Activated T-cell treated with anti-CD3 and anti-CD28 coated beads for 1 hour (primary cell): ENCODE data around the gene SEL1L3.
"Not testable (repeated sequence)": the region's sequence is repeated elsewhere in the genome, so short reads cannot be mapped to it uniquely, and the experiment has no call there.

Experiments used
- DNase-seq: peaks from one replicate; pipeline ENCODE4 v3.0.0-alpha.2; 2020; ENCODE audit warnings: low read depth

Gene SEL1L3

DNA sequence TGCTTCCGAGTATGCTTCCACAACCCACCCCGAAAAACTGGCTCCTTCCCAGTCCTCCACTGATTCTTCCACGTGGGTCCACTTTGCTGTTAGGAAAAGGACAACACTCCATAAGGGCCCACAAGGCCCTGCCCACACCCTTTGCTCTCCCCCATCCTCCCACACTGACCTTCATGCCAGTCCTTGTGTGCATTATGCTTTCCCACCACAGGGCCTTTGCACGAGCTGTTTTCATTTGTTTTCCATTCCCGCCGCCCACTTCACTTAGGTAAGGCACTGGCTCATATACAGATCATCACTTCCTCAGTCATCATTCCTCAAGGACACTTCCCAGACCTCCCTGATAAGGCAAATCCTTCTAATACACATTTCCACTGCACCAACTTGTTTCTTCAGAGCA, 16.8 kb upstream of the SEL1L3 start:
- no peak for DNase-seq

DNA sequence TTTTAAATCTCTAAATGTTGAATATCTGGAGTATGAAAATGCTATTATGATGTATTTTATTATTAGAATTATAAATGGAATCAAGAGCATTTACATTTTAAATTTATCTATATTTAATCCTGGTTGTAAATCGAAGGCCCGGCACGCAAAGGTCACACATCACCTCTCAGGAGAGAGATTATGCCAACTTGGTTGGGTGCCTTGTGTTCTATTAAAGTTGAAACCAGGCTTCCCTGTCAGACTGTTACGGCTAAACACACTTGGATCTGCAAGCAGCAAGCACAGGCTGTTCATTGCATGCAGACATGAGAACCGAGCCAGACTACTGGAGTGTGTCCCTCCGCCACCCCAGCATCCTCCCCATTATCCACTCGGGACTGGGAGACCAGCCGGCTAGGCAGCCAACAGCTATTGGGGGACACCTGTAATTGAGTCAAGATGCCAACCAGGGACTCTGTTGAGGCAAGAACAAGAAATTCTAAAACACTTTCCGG, 16.4 kb upstream of the SEL1L3 start:
- DNase-seq, result no peak

DNA sequence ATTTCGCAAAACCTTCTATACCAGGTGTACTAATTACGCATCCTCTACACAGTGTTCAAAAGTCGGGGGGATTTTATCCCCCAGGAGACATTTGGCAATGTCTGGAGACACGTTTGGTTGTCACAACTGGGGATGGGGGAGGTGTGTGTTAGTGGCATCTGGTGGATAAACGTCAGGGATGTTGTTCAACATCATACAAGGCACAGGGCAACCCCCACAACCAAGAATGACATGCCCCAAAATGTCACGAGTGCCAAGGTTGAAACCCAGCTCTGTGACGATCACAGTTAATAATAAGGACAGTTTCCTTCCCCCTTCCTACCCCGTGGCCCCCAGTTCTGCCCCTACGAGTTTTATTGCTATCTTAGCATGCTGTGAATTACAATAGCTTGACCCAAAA, 15.9 kb upstream of the SEL1L3 start:
- no peak for DNase-seq

DNA sequence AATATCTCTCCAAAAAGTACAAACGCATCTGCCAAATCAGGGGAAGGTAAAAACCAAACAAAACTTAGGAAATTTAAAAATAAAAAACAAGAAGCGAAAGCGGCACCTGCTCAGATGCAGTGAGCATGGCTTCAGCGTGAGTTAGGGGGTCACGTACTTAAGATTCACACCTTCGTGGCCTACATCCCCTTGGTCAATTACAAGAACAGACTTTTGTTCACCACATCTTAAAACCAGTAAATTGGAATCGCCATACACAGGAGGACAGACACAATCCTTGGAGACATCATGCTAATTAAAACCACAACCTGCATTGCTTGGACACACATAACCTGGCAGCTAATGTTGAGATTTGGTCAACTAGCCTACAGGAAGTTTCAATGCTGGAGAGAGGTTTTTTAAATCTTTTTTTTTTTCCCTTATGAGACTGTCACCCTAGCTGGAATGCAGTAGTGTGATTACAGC, 12.5 kb upstream of the SEL1L3 start:
- DNase-seq, result no peak

DNA sequence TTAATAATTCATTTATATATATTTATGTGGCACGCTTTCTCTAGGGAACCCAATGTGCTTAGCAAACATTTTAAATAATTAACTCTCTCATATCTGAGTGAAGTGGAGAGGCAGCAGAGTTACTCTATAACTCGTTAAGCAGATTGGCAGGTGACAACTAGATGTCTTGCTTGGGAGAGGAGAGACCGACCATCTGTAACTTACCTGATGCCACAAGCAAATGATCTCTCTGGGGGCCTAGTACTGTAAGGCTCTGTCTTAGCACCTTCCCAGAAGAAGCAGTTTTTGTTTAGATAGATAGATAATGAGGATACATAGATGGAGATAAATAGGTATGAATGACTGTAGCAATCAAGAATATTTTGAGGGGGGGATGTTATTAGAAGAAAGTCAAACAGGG, 11.9 kb upstream of the SEL1L3 start:
- no peak for DNase-seq

DNA sequence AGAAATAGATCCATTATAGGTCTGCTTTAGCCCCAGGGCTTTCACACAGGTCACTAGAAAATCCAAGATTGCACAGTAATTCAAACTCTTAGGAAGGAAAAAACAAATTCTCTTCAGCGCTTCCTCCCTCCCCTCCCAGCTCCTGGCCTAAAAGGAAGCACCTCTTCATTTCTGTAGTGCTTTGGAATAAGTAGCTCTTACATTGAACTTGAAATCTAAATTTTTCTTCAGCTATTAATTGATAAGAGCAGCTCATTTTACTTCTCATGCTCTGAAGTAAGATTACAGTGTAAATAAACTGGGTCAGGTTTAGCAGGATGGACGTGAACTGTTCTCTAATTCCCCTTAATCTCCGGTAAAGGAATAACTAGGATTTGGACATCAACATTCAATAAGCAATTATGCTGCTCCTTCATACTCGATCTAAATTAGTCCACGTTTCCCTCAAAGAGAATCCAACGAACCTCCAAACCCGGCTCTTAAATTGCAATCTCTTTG, 10.9 kb upstream of the SEL1L3 start:
- DNase-seq, result no peak

DNA sequence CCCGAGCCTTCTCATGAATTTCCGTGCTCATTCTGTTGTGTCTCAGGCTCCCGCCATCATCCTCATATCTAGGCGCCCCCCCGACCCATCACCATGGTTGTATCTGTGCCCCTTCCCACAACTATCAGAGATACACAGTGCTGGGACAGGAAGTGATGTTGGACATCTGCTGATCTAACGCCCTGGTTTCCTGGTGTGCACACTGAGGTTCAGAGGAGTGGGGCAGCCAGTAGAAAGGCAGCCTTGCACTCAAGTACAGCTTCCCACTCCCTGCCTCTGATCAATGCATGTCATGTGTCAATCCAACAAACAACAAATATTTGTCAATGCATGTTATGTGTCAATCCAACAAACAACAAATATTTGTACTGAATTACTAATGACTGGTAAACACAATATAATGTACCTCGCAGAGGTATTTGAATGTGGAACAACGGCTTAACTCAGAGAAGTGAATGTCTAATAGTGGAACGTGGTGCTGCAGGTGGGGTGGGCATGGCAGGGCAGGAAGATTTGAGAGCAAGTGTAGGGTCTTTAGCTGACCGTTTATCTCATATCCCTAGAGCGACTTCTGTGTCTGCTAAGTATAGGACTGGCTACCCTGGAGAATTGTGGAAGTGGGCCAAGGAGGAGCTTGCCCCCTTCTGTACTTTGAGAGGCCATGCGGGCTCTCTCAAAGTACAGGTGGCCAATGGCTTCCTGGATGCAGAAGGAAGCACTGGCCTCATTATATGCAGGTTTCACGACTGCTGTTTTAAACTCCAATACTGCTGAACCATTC, 10.3 kb upstream of the SEL1L3 start:
- no peak for DNase-seq

DNA sequence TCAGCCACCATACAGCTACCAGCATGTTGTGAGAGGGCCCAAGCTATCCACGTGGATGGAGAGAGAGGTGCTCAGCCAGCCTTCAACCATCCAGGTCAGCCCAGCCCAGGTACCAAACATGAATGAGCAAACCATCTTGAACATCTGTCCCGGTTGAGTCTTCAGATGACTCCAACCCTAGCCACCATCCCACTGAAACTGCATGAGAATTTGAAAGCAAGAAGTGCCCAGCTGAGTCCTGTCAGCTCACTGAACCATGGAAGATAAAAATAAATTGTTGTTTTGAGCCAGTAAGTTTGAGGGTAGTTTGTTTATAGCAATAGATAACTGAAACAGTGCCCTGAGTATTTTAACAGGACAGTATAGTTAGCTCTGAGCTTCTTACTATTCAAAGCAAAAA, 7.3 kb upstream of the SEL1L3 start:
- DNase-seq, result no peak

DNA sequence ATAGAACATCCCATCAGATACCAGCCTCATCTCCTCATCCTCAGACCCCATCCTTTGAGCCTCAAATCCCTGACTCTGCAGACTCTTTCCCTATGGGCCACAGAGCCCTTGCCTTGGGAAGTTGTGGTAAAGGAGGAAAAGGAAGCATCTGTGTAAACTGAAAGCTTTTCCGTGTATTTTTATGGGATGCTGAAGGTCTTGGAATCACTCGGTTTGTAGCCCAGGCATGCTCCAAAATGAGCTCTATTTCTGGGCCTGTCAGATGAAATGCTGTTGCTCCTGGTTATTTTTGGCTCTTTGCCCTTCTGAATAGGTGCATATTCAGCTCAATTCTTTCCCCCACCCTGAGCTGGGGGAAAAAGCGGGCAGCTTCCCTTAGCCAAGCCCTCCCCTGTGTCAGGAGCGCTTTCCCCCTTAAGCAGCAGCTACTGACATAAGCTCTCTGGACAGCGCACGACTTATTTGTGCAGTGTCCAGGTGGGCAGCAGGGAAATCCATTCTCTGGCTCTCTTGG, 5.0 kb upstream of the SEL1L3 start:
- DNase-seq, result no peak

DNA sequence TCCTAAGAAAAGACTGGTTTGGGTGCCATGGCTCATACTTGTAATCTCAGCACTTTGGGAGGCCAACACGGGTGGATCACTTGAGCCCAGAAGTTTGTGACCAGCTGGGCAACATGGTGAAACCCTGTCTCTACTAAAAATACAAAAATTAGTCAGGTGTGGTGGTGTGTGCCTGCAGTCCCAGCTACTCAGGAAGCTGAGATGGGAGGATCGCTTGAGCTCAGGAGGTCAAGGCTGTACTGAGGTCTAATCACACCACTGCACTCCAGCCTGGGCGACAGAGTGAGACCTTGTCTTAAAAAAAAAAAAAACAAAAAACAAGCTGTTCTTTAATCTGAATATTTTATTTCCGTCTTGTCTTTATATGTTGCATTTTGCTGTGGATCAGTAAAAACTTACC, 3.6 kb upstream of the SEL1L3 start:
- DNase-seq, result not testable (repeated sequence)

DNA sequence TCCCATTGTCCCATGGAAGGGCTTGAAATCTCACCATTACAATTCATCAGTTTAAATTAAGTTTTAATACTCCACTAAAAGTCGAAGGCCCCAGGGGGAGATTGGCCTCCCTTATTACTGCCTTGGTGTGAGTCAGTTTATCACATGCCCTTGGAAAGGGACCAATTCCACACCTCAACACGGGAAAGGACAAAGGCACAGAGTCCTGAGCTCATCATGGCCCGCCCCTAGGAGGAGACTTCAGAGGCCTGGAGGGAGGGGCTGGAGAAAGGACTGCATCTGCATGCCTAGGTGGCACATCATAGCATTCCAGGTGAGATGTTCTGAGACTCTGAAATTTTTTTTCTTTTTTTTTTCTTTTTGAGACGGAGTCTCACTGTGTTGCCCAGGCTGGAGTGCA, 2.8 kb upstream of the SEL1L3 start:
- DNase-seq, result no peak

DNA sequence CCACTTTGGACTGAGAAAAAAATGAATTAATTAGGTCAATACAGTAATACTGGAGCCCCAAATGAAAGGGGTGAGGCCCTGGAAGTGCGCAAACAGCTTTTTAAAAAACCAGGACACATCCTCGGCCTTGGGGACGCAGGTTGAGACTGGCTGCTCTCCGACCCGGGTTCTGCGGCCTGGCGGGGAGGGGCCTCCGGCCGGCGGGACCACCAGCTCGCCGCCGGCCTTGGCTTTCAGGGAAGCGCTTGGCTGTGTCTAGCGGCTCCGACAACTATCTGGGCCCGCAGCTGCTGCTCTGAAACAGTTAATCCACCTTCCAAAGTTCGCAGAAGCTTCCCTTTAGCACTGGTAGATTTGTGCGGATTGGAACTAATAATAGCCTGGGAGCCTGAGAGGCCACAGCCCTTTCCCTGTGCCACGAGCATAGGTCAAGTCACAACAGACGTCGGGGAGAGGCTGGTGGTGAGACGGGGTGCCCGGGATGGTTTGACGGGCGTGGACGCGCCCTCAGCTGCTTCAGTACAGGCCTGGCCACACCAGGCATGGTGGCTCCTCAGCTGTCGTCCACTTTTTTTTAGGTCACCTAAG, 1.1 kb upstream of the SEL1L3 start:
- no peak for DNase-seq

DNA sequence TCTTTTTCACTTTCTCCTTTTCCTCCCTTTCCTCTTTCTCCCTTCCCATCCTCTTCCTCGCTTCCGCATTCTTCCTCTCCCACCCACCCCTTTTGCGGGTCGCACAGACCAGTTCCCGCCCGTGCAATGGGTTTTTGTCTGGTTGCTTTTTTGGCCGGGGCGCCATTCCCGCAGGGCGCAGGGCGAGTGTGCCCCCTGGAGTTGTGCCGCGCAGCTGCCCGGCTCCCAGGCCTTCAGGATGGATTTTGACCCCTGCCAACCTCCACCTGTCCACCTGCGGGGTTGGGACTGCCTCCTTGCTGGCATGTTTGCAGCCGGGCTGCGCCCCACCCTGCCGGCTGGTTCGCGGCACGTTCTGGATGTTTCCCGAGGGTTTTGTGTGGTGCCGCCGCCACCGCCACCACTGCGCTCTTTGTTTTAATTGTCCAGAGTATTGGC, 578 bp upstream of the SEL1L3 start:
- no peak for DNase-seq

DNA sequence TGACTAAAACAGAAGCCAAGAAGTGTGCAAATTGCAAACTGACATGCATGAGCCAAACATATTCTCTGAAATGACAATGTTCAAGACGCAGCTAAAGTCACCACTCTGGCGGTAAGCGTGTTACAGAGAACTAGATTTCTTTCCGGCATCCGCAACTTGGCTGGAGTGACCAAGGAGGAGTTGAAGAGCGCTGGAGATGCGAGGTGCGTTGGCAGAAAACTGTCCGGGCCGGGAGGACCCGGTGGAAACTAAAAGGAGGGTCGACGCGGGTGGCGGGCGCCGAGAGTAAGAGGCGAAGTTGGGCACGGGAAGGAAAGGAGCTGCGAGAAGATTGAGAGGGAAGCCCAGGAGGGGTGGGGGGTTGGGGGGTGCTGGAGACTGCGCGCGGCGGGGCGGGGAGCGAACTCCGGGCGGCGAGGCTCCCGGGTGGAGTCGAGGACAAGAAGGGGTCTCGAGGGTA, 807 bp downstream of the SEL1L3 start:
- DNase-seq, result no peak

DNA sequence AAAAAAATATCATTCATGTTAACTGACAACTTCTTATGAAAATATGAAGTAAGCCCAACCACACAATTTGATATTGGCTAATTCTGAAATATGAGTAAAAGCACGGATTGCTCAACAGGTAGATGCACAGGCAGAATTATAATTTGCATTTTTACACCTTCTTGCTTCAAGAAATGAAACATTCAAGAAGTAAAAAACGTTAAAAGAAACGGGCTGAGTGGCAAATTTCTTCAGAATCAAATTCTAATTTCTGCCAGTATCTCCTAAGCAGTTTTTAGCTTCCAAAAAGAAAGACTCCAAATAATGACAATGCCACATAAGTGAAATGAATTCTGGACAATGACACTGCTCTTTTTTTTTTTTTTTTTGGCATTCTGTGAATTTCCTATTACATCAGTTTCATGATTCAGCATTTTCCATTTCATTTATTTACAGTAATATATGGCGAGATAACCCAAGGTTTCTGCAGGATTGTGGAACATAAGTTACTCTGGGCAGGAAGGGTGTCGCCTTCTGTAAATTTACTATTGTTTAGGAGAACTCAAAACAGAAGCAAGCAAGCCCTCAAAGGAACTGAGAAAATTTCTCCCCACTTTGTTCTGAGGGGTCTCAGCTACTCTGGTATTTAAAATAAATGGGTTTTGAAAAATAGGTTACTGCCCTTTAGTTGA, 1.4 kb downstream of the SEL1L3 start:
- DNase-seq, result no peak

DNA sequence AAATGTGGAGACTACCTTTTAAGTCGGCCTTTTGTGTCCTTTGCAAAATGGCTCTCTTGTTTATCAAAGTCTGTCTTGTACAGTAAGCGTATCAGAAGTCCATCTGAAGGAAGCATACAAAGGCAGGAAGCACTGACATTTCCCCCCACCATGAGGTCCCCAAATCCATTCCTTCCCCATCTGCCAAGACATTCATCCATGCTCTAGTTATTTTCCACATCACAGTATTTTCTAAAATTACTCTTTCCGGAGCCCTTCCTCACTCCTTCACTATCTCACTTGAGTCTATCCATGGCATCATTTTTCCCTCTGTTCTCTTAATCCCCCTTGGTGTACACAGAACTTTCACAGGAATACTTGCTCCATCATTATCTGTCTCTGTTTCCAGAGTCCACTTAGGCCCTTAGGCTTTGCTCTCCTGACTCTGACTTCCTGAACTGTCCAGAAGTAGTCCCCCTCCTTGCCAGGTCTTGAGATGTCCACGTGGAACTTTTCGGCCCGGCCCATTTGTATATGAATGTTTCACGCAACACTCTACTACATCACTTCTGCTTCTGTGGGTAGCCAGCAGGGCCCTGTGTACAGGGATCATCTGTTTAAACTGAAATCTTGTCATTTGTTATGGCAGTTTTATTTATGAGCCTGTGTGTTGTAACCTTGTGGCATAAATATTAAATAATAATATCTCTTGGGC, 2.1 kb downstream of the SEL1L3 start:
- DNase-seq, result no peak

DNA sequence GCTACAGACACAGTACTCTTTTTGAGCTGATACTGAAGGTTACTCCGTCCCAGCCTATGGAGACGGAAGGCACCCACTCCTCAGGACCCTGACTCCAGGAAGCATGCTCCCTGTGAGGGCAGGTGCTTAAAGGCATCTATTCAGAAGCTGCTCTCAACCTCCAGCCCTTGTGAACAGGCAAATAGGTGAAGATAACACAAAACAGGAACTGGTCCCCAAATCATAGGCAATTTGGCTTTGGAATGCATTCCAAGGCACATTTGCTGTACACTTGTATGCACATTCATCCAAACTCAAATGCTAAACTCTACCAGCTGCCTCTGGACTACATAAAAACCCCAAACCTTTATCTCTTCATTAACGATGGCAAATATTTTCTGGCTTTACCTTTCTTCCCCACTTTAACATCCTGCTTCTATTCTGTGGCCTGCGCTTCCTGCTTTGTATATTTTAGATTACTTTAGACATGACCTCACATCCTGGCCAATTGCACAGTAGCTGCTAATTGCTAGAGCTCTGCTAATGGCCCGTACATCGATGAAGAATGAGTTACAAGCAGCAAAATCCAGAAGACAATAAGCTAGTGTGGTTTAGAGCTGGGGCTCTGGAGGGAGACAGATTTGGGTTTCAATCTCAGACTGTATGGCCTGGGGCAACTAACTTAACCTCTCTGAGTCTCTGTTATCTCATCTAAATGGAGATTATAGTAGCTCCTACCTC, 3.2 kb downstream of the SEL1L3 start:
- DNase-seq, result no peak

DNA sequence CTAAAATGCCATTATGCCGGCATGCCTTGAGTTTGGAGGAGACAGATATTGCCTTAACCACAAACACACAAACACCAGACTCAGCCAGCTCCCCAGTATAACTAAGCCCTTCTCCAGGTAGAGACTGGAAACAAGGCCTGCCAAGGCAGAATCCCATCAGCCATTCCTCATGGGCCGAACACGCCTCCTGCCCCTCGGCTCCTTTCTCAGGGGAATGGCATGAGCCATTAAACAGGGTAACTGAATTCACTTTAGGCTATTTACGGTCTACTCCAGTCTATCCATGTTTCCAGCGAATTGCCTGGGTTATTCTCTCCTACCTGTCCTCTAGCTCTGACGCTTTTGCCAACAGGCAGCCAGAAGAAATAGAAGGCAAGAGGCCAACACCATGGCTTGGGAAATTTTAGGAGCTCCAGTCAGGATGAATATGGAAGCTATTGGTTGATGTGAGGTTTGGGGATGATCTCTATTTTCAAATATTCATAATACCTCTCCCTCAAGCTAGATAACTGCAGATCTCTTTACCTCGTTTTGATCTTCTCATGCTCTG, 4.9 kb downstream of the SEL1L3 start:
- DNase-seq, result no peak

DNA sequence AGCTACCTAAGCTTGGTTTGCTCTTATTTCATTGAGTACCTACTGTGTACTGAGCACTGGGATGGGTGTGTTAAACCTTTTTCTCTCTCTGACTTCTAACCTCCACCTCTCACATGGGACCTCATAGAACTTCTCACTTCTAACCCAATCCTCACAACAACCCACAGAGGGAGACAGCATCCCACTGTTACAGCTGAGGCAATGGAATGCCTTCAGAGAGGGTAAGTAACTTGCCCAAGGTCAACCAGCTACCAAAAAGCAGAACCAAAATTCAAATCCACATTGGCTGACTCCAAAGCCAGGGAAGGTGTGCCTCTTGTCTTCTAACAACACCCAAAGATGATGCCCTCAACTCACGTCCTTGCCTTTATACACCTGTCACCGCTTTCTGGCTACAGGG, 5.4 kb downstream of the SEL1L3 start:
- DNase-seq, result no peak

DNA sequence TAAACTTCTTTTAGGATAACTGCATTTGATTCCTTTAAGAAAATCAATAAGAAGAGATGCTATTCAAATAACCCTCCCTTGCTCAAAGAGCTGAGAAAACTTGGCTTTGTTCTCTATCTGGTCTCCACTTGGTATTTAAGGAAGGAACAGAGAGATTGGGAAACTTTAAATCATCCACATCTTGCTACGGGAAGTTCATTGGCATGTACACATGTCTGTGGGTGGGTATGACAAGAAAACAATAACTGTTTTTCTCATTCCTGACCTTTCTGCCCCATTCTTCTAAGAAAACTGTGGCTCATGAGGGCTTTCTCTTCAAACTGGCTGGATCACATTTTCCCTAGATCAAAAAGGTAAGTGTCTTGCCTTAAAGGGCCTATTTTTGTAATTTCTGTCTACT, 6.0 kb downstream of the SEL1L3 start:
- DNase-seq, result no peak

DNA sequence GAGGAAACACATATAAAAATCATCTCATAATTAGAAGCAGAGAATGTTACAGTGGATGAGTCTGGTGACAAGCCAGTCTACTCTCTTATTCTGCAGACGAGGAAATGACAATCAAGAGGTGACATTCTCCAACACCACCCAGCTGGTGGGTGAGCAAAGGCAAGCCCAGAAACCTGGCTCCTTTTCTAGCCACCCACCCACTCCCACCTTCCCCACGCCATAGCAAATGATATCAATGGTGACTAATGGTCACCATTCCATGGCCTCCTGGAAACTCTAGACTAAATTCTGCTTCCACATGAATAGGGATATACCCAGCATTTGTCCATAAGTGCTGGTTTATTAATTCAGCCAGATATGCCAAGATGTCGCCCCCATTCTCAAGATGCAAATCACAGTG, 10.7 kb downstream of the SEL1L3 start:
- no peak for DNase-seq
